Measurements from ENCODE around the gene SNRNP200.

The SNRNP200 gene

GRCh38 chr2:96333708-96334107 lies 28.4 kb upstream of the SNRNP200 start:
- FAIRE-seq (no peak), DNase-seq (ENCODE audit: insufficient read length, low spot score) (no peak)
- no peak for TF ChIP-seq CTCF (IDR thresholded peaks at IDR 0.05; ENCODE audit: insufficient read depth, missing control alignments)

- FAIRE-seq (no peak), DNase-seq (ENCODE audit: insufficient read length, low spot score) (no peak)
- no peak for TF ChIP-seq CTCF (IDR thresholded peaks at IDR 0.05; ENCODE audit: insufficient read depth, missing control alignments)
Measured at GRCh38 chr2:96330407-96330806, 25.1 kb upstream of the SNRNP200 start.

GRCh38 chr2:96329874-96330273 lies 24.5 kb upstream of the SNRNP200 start:
- DNase-seq (ENCODE audit: insufficient read length, low spot score) (no peak), FAIRE-seq (no peak)
- no peak for TF ChIP-seq CTCF (IDR thresholded peaks at IDR 0.05; ENCODE audit: insufficient read depth, missing control alignments)

- FAIRE-seq: no peak
- DNase-seq (ENCODE audit: insufficient read length, low spot score): no peak
- TF ChIP-seq CTCF (IDR thresholded peaks at IDR 0.05; ENCODE audit: insufficient read depth, missing control alignments): no peak
Measured at GRCh38 chr2:96329456-96329855, 24.1 kb upstream of the SNRNP200 start.

- FAIRE-seq (no peak), DNase-seq (ENCODE audit: insufficient read length, low spot score) (no peak)
- TF ChIP-seq CTCF (IDR thresholded peaks at IDR 0.05; ENCODE audit: insufficient read depth, missing control alignments): no peak
Measured at GRCh38 chr2:96326990-96327820, 21.9 kb upstream of the SNRNP200 start.

GRCh38 chr2:96326564-96326963 lies 21.2 kb upstream of the SNRNP200 start:
- no peak for FAIRE-seq
- TF ChIP-seq CTCF (IDR thresholded peaks at IDR 0.05; ENCODE audit: insufficient read depth, missing control alignments): no peak
- no peak for DNase-seq (ENCODE audit: insufficient read length, low spot score)

- no peak for TF ChIP-seq CTCF (IDR thresholded peaks at IDR 0.05; ENCODE audit: insufficient read depth, missing control alignments)
- DNase-seq (ENCODE audit: insufficient read length, low spot score) (no peak), FAIRE-seq (no peak)
Measured at GRCh38 chr2:96325884-96326255, 20.5 kb upstream of the SNRNP200 start.

Measured in D721Med (cell line).